ENCODE results near the gene EGFR.

DNA sequence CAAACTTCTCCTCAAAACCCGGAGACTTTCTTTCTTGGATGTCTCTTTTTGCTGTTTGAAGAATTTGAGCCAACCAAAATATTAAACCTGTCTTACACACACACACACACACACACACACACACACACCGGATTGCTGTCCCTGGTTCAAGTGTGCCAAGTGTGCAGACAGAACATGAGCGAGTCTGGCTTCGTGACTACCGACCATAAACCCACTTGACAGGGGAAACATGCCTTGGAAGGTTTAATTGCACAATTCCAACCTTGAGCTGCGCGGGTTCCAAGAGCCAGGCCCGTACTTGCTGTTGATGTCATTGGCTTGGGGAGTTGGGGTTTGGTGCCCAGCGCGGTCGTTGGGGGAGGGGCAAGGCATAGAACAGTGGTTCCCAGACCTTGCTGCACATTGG lies 1.7 kb downstream of the EGFR start:
- TF ChIP-seq, protein P1, sequence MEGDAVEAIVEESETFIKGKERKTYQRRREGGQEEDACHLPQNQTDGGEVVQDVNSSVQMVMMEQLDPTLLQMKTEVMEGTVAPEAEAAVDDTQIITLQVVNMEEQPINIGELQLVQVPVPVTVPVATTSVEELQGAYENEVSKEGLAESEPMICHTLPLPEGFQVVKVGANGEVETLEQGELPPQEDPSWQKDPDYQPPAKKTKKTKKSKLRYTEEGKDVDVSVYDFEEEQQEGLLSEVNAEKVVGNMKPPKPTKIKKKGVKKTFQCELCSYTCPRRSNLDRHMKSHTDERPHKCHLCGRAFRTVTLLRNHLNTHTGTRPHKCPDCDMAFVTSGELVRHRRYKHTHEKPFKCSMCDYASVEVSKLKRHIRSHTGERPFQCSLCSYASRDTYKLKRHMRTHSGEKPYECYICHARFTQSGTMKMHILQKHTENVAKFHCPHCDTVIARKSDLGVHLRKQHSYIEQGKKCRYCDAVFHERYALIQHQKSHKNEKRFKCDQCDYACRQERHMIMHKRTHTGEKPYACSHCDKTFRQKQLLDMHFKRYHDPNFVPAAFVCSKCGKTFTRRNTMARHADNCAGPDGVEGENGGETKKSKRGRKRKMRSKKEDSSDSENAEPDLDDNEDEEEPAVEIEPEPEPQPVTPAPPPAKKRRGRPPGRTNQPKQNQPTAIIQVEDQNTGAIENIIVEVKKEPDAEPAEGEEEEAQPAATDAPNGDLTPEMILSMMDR (IDR thresholded peaks at IDR 0.05): no peak
- TF ChIP-seq EP300 (IDR thresholded peaks at IDR 0.05) (peak in 2 of 4 donors; percentile 23 to 70), POLR2AphosphoS5 (IDR thresholded peaks at IDR 0.05) (peak; percentile 65 to 76 (median 72))

Data from sigmoid colon (tissue), 4 donors.